HFFc6 (cell line): ENCODE results near the gene MICAL2. TPM values are rescaled to one million over a fixed set of nuclear protein-coding genes. Genes with fewer than 3 reads are reported as not detected.

ENCODE experiments used
- DNase-seq: peaks from one replicate; pipeline ENCODE4 v3.0.0-alpha.2; 2018
- H3K27ac Mint-ChIP-seq: 2 replicates; pipeline ENCODE4 v1.8.0; 2020; ENCODE audit warnings: mild to moderate bottlenecking, mixed read lengths
- H3K27me3 Mint-ChIP-seq: 2 replicates; pipeline ENCODE4 v1.8.0; 2021; ENCODE audit warnings: mild to moderate bottlenecking, moderate library complexity, mixed read lengths; ENCODE audit not compliant: insufficient read depth
- H3K36me3 Mint-ChIP-seq: 2 replicates; pipeline ENCODE4 v1.8.0; 2021; ENCODE audit warnings: low read depth, mixed read lengths
- H3K4me1 Mint-ChIP-seq: 2 replicates; pipeline ENCODE4 v1.8.0; 2020; ENCODE audit warnings: low read depth, mixed read lengths
- H3K4me3 Mint-ChIP-seq: 2 replicates; pipeline ENCODE4 v1.8.0; 2020; ENCODE audit warnings: mild to moderate bottlenecking, moderate library complexity, mixed read lengths
- H3K9me3 Mint-ChIP-seq: 2 replicates; pipeline ENCODE4 v1.8.0; 2020; ENCODE audit warnings: mild to moderate bottlenecking, mixed read lengths
- total RNA-seq, 6 experiments: library from RNA; stranded (reverse); fragmentation: NEBNext Ultra II Directional; extraction: Animal tissue kit (Norgen Biotek cat#: 25700); gene quantifications; 2 replicates in 1 of 6; 3 replicates in 5 of 6; pipeline ENCODE4 v1.2.3, GENCODE V29; 2021
- TF ChIP-seq, protein P1 (sequence below): fragments of 200-600 bp; sonication (generic); IDR thresholded peaks from 2 replicates; pipeline ENCODE4 v1.5.0; 2021; ENCODE audit warnings: antibody characterized with exemption, mild to moderate bottlenecking

Gene MICAL2
- total RNA-seq, 6 experiments from 2014 or later = 199 to 252 (median 233) TPM

- DNase-seq = peak; percentile 98
- peak overlapping the region; percentile 74 for H3K4me3 Mint-ChIP-seq
- peak overlapping the region; percentile 98 for H3K27ac Mint-ChIP-seq
- no peaks in the 10 kb centered on the region for H3K9me3 Mint-ChIP-seq
- no peaks in the 10 kb centered on the region; the same call in 1 of the 2 replicates for H3K27me3 Mint-ChIP-seq
- H3K4me1 Mint-ChIP-seq = peaks cover 81% of the 10 kb centered on the region
- H3K36me3 Mint-ChIP-seq = peaks cover 47% of the 10 kb centered on the region
- TF ChIP-seq, protein P1, sequence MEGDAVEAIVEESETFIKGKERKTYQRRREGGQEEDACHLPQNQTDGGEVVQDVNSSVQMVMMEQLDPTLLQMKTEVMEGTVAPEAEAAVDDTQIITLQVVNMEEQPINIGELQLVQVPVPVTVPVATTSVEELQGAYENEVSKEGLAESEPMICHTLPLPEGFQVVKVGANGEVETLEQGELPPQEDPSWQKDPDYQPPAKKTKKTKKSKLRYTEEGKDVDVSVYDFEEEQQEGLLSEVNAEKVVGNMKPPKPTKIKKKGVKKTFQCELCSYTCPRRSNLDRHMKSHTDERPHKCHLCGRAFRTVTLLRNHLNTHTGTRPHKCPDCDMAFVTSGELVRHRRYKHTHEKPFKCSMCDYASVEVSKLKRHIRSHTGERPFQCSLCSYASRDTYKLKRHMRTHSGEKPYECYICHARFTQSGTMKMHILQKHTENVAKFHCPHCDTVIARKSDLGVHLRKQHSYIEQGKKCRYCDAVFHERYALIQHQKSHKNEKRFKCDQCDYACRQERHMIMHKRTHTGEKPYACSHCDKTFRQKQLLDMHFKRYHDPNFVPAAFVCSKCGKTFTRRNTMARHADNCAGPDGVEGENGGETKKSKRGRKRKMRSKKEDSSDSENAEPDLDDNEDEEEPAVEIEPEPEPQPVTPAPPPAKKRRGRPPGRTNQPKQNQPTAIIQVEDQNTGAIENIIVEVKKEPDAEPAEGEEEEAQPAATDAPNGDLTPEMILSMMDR = no peak; the same call in 1 of the 2 replicates
Observed at GRCh38 chr11:12137938-12138731, 27.7 kb downstream of the MICAL2 start.

DNA sequence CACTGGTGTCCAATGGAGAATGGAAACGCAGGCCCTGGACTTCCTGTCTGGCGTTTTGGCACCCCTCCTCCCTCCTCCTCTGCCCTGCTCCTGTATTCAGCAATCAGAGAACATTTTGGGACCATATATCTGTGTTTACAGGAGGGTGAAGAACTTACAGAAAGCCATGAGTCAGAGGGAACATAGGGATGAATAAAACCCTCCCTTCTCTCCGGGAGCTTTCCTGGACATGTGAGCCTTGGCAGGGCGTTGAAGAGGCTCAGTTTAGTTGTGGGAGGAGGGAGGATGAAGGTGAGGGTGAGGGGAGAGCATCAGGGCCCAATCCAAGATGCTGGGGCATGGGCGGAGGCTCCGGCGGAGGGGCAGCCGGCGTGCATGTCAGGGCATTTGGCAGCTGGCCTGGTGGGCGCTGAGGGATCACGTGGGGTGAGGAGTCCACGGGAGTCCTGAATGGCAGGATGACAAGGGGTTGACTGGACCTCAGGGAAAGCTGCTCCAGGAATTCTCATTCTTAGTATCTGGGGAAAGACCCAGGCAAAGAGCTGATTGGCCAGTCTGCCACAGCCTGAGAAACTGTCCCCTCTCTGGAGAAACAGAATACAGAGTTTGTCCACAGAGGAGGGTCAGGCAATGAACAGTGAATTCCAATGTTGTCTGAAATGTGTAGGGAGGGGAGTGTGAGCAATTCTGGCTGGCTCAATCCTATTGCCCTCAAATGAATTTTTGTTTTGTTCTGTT, 28.9 kb downstream of the MICAL2 start:
- Mint-ChIP-seq H3K27me3 (no peaks in the 10 kb centered on the region; the same call in 1 of the 2 replicates), H3K36me3 (peaks cover 53% of the 10 kb centered on the region), H3K4me3 (peak overlapping the region; percentile 66; the same call in 1 of the 2 replicates), H3K27ac (peak overlapping the region; percentile 98), H3K4me1 (peaks cover 84% of the 10 kb centered on the region), H3K9me3 (no peaks in the 10 kb centered on the region)
- peak; percentile 35 for DNase-seq
- TF ChIP-seq, protein P1 = no peak

DNA sequence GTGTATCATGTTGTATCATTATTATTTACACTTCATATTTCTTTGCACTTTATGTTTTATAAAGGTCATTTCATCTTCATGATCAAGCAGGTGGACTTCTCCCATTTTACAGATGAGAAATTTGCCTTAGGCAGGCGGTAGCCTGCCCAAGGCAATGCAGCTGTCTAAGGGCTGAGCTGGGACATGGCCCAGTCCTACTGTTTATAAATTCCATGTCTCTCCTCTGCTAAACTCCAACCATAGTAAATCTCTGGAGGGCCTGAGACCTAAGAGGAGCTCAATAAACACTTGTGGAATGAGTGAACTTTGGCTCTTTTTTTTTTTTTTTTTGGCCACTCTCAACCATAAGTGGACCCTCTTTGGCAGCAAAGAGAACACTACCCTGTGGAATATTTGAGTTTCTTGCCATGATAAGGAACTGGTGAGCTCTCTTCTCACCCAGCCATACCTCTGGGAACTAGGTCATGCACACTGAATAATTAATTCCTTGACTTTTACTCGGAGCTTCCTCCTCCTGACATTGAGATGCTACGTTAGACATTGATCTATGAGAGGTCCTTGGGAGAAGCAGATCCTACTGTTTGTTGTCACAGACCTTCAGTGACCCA, 29.9 kb downstream of the MICAL2 start:
- peak overlapping the region; percentile 30 for H3K4me3 Mint-ChIP-seq
- TF ChIP-seq, protein P1 = no peak
- no peaks in the 10 kb centered on the region for H3K9me3 Mint-ChIP-seq
- peaks cover 47% of the 10 kb centered on the region for H3K36me3 Mint-ChIP-seq
- H3K27ac Mint-ChIP-seq = peak overlapping the region; percentile 98
- peaks cover 85% of the 10 kb centered on the region for H3K4me1 Mint-ChIP-seq
- H3K27me3 Mint-ChIP-seq = no peaks in the 10 kb centered on the region; the same call in 1 of the 2 replicates
- DNase-seq = no peak

GRCh38 chr11:12141283-12141682, 30.9 kb downstream of the MICAL2 start:
- TF ChIP-seq, protein P1 = no peak
- H3K4me1 Mint-ChIP-seq = peaks cover 78% of the 10 kb centered on the region
- peak overlapping the region; percentile 98 for H3K27ac Mint-ChIP-seq
- H3K27me3 Mint-ChIP-seq = no peaks in the 10 kb centered on the region; the same call in 1 of the 2 replicates
- H3K9me3 Mint-ChIP-seq = no peaks in the 10 kb centered on the region
- peaks cover 55% of the 10 kb centered on the region for H3K36me3 Mint-ChIP-seq
- H3K4me3 Mint-ChIP-seq = no peak overlapping the region
- DNase-seq = no peak

- TF ChIP-seq, protein P1 = no peak
- Mint-ChIP-seq H3K4me3 (no peak overlapping the region), H3K27ac (peak overlapping the region; percentile 98), H3K4me1 (peaks cover 77% of the 10 kb centered on the region), H3K36me3 (peaks cover 62% of the 10 kb centered on the region), H3K27me3 (peaks cover 1% of the 10 kb centered on the region), H3K9me3 (no peaks in the 10 kb centered on the region)
- DNase-seq = no peak
Observed at GRCh38 chr11:12142176-12142575, 31.8 kb downstream of the MICAL2 start.
